ENCODE data around the gene MZB1.

The MZB1 gene

GRCh38 chr5:139408191-139408590, 18.5 kb upstream of the MZB1 start:
- no peaks in the 10 kb centered on the region for H3K9me3 ChIP-seq (ENCODE audit: insufficient read depth, low read depth, low read length)
- H3K36me3 ChIP-seq (ENCODE audit: insufficient read depth, low read depth, low read length) = peaks cover 6% of the 10 kb centered on the region; the same call in 1 of the 2 replicates
- H3K9ac ChIP-seq (ENCODE audit: low read depth, low read length) = no peak overlapping the region
- H3K27ac ChIP-seq (ENCODE audit: low read length) = no peak overlapping the region
- H3K4me3 ChIP-seq (ENCODE audit: low read length) = no peak overlapping the region
- H3K27me3 ChIP-seq (ENCODE audit: insufficient read depth, low read length) = no peaks in the 10 kb centered on the region
- H3K4me1 ChIP-seq (ENCODE audit: insufficient read depth, low read length) = peaks cover 10% of the 10 kb centered on the region; the same call in 1 of the 2 replicates

GRCh38 chr5:139407517-139407916, 17.8 kb upstream of the MZB1 start:
- H3K9me3 ChIP-seq (ENCODE audit: insufficient read depth, low read depth, low read length) = no peaks in the 10 kb centered on the region
- H3K27ac ChIP-seq (ENCODE audit: low read length) = no peak overlapping the region
- no peaks in the 10 kb centered on the region for H3K36me3 ChIP-seq (ENCODE audit: insufficient read depth, low read depth, low read length)
- H3K4me3 ChIP-seq (ENCODE audit: low read length) = no peak overlapping the region
- H3K4me1 ChIP-seq (ENCODE audit: insufficient read depth, low read length) = peaks cover 14% of the 10 kb centered on the region; the same call in 1 of the 2 replicates
- H3K9ac ChIP-seq (ENCODE audit: low read depth, low read length) = no peak overlapping the region
- H3K27me3 ChIP-seq (ENCODE audit: insufficient read depth, low read length) = no peaks in the 10 kb centered on the region

- no peak overlapping the region for H3K27ac ChIP-seq (ENCODE audit: low read length)
- no peak overlapping the region for H3K4me3 ChIP-seq (ENCODE audit: low read length)
- no peak overlapping the region for H3K9ac ChIP-seq (ENCODE audit: low read depth, low read length)
- no peaks in the 10 kb centered on the region for H3K27me3 ChIP-seq (ENCODE audit: insufficient read depth, low read length)
- no peaks in the 10 kb centered on the region for H3K9me3 ChIP-seq (ENCODE audit: insufficient read depth, low read depth, low read length)
- peaks cover 14% of the 10 kb centered on the region; the same call in 1 of the 2 replicates for H3K4me1 ChIP-seq (ENCODE audit: insufficient read depth, low read length)
- H3K36me3 ChIP-seq (ENCODE audit: insufficient read depth, low read depth, low read length) = no peaks in the 10 kb centered on the region
Observed at GRCh38 chr5:139406963-139407362, 17.2 kb upstream of the MZB1 start.

GRCh38 chr5:139404484-139404840, 14.7 kb upstream of the MZB1 start:
- Histone ChIP-seq H3K9me3 (ENCODE audit: insufficient read depth, low read depth, low read length) (no peaks in the 10 kb centered on the region), H3K9ac (ENCODE audit: low read depth, low read length) (peak overlapping the region; percentile 88; the same call in 1 of the 2 replicates), H3K36me3 (ENCODE audit: insufficient read depth, low read depth, low read length) (peaks cover 14% of the 10 kb centered on the region), H3K27me3 (ENCODE audit: insufficient read depth, low read length) (no peaks in the 10 kb centered on the region), H3K4me3 (ENCODE audit: low read length) (peak overlapping the region; percentile 82), H3K27ac (ENCODE audit: low read length) (no peak overlapping the region), H3K4me1 (ENCODE audit: insufficient read depth, low read length) (peaks cover 14% of the 10 kb centered on the region; the same call in 1 of the 2 replicates)

GRCh38 chr5:139403787-139404483, 14.2 kb upstream of the MZB1 start, which contains the start of gene SPATA24:
Gene SPATA24, minus strand, starts transcription at chr5:139404089. Its CDS starts 29 bp downstream, at chr5:139404060.
- Histone ChIP-seq H3K27ac (ENCODE audit: low read length) (peak within 1 kb of the TSS; percentile 80), H3K9me3 (ENCODE audit: insufficient read depth, low read depth, low read length) (no peaks in the 10 kb centered on the region), H3K9ac (ENCODE audit: low read depth, low read length) (peak within 1 kb of the TSS; percentile 88; the same call in 1 of the 2 replicates), H3K4me3 (ENCODE audit: low read length) (peak within 1 kb of the TSS; percentile 82), H3K4me1 (ENCODE audit: insufficient read depth, low read length) (peaks cover 14% of the 10 kb centered on the region; the same call in 1 of the 2 replicates), H3K27me3 (ENCODE audit: insufficient read depth, low read length) (no peaks in the 10 kb centered on the region), H3K36me3 (ENCODE audit: insufficient read depth, low read depth, low read length) (peaks cover 16% of the 10 kb centered on the region)

- H3K4me3 ChIP-seq (ENCODE audit: low read length) = peak overlapping the region; percentile 82
- peak overlapping the region; percentile 88; the same call in 1 of the 2 replicates for H3K9ac ChIP-seq (ENCODE audit: low read depth, low read length)
- H3K27ac ChIP-seq (ENCODE audit: low read length) = peak overlapping the region; percentile 80
- H3K4me1 ChIP-seq (ENCODE audit: insufficient read depth, low read length) = peaks cover 14% of the 10 kb centered on the region; the same call in 1 of the 2 replicates
- no peaks in the 10 kb centered on the region for H3K9me3 ChIP-seq (ENCODE audit: insufficient read depth, low read depth, low read length)
- H3K27me3 ChIP-seq (ENCODE audit: insufficient read depth, low read length) = no peaks in the 10 kb centered on the region
- H3K36me3 ChIP-seq (ENCODE audit: insufficient read depth, low read depth, low read length) = peaks cover 16% of the 10 kb centered on the region
Observed at GRCh38 chr5:139403418-139403786, 13.7 kb upstream of the MZB1 start.

GRCh38 chr5:139402561-139403158, 12.9 kb upstream of the MZB1 start:
- no peak overlapping the region for H3K4me3 ChIP-seq (ENCODE audit: low read length)
- H3K27ac ChIP-seq (ENCODE audit: low read length) = no peak overlapping the region

GRCh38 chr5:139401546-139401945, 11.8 kb upstream of the MZB1 start:
- H3K4me3 ChIP-seq (ENCODE audit: low read length) = no peak overlapping the region

More at GRCh38 chr5:139402561-139403158, 12.9 kb upstream of the MZB1 start:
- Histone ChIP-seq H3K36me3 (ENCODE audit: insufficient read depth, low read depth, low read length) (peaks cover 16% of the 10 kb centered on the region), H3K9ac (ENCODE audit: low read depth, low read length) (no peak overlapping the region), H3K4me1 (ENCODE audit: insufficient read depth, low read length) (peaks cover 14% of the 10 kb centered on the region; the same call in 1 of the 2 replicates), H3K27me3 (ENCODE audit: insufficient read depth, low read length) (no peaks in the 10 kb centered on the region), H3K9me3 (ENCODE audit: insufficient read depth, low read depth, low read length) (no peaks in the 10 kb centered on the region)

GRCh38 chr5:139399501-139400121, 9.9 kb upstream of the MZB1 start:
- H3K4me1 ChIP-seq (ENCODE audit: insufficient read depth, low read length) = peaks cover 19% of the 10 kb centered on the region; the same call in 1 of the 2 replicates
- H3K36me3 ChIP-seq (ENCODE audit: insufficient read depth, low read depth, low read length) = peaks cover 16% of the 10 kb centered on the region
- peaks cover 17% of the 10 kb centered on the region for H3K27me3 ChIP-seq (ENCODE audit: insufficient read depth, low read length)
- no peak overlapping the region for H3K27ac ChIP-seq (ENCODE audit: low read length)
- H3K4me3 ChIP-seq (ENCODE audit: low read length) = no peak overlapping the region
- H3K9ac ChIP-seq (ENCODE audit: low read depth, low read length) = no peak overlapping the region
- no peaks in the 10 kb centered on the region for H3K9me3 ChIP-seq (ENCODE audit: insufficient read depth, low read depth, low read length)

More at GRCh38 chr5:139401546-139401945, 11.8 kb upstream of the MZB1 start:
- H3K27ac ChIP-seq (ENCODE audit: low read length) = no peak overlapping the region
- no peaks in the 10 kb centered on the region for H3K9me3 ChIP-seq (ENCODE audit: insufficient read depth, low read depth, low read length)
- H3K4me1 ChIP-seq (ENCODE audit: insufficient read depth, low read length) = peaks cover 14% of the 10 kb centered on the region; the same call in 1 of the 2 replicates
- H3K9ac ChIP-seq (ENCODE audit: low read depth, low read length) = no peak overlapping the region
- H3K36me3 ChIP-seq (ENCODE audit: insufficient read depth, low read depth, low read length) = peaks cover 16% of the 10 kb centered on the region
- no peaks in the 10 kb centered on the region for H3K27me3 ChIP-seq (ENCODE audit: insufficient read depth, low read length)

- Histone ChIP-seq H3K27me3 (ENCODE audit: insufficient read depth, low read length) (peaks cover 34% of the 10 kb centered on the region), H3K4me1 (ENCODE audit: insufficient read depth, low read length) (peaks cover 8% of the 10 kb centered on the region; the same call in 1 of the 2 replicates), H3K9me3 (ENCODE audit: insufficient read depth, low read depth, low read length) (no peaks in the 10 kb centered on the region), H3K27ac (ENCODE audit: low read length) (no peak overlapping the region), H3K9ac (ENCODE audit: low read depth, low read length) (no peak overlapping the region), H3K4me3 (ENCODE audit: low read length) (no peak overlapping the region), H3K36me3 (ENCODE audit: insufficient read depth, low read depth, low read length) (peaks cover 16% of the 10 kb centered on the region)
Observed at GRCh38 chr5:139397921-139398320, 8.2 kb upstream of the MZB1 start.

- no peak overlapping the region for H3K4me3 ChIP-seq (ENCODE audit: low read length)
- no peaks in the 10 kb centered on the region for H3K9me3 ChIP-seq (ENCODE audit: insufficient read depth, low read depth, low read length)
- no peak overlapping the region for H3K9ac ChIP-seq (ENCODE audit: low read depth, low read length)
Observed at GRCh38 chr5:139396691-139397090, 7.0 kb upstream of the MZB1 start.

More at GRCh38 chr5:139396691-139397090, 7.0 kb upstream of the MZB1 start:
- H3K36me3 ChIP-seq (ENCODE audit: insufficient read depth, low read depth, low read length) = peaks cover 16% of the 10 kb centered on the region
- no peak overlapping the region for H3K27ac ChIP-seq (ENCODE audit: low read length)
- peaks cover 7% of the 10 kb centered on the region; the same call in 1 of the 2 replicates for H3K4me1 ChIP-seq (ENCODE audit: insufficient read depth, low read length)
- H3K27me3 ChIP-seq (ENCODE audit: insufficient read depth, low read length) = peaks cover 46% of the 10 kb centered on the region
